ENCODE data around the gene CSGALNACT2. TPM values are rescaled to one million over a fixed set of nuclear protein-coding genes. Genes with fewer than 3 reads are reported as not detected.

Gene CSGALNACT2
- total RNA-seq, 1 experiment from 2014 or later = 5.1 TPM

- DNase-seq (ENCODE audit: low spot score) = no peak
- POLR2A ChIA-PET = interaction anchor here (1.2 kb wide), 1 partner anchor 23 kb away, joined by 3 read pairs; no protein-coding TSS in a partner anchor
- H3K9me3 Mint-ChIP-seq = no peaks in the 10 kb centered on the region
- H3K27ac Mint-ChIP-seq = 0 out of 2 replicates have a peak overlapping the region, but pooled peaks have one; percentile 33
- CTCF ChIA-PET = interaction anchor here (1.7 to 3.7 kb wide), 2 partner anchors 23 to 236 kb away, joined by 5 to 20 read pairs; no protein-coding TSS in a partner anchor
- H3K4me1 Mint-ChIP-seq = no peaks in the 10 kb centered on the region
- peaks cover 22% of the 10 kb centered on the region for H3K27me3 Mint-ChIP-seq (ENCODE audit: low read depth)
- TF ChIP-seq JUN (CRISPR knock-in tag; IDR thresholded peaks at IDR 0.05) = no peak
- TF ChIP-seq NR1H2 (CRISPR knock-in tag; IDR thresholded peaks at IDR 0.05) = no peak
- no peak for ATAC-seq
- H3K36me3 Mint-ChIP-seq = no peaks in the 10 kb centered on the region
- H3K4me3 Mint-ChIP-seq = no peak overlapping the region
Observed at GRCh38 chr10:43102063-43102828, 36.0 kb upstream of the CSGALNACT2 start.

GRCh38 chr10:43105102-43105955 lies 32.9 kb upstream of the CSGALNACT2 start:
- CTCF ChIA-PET = interaction anchor here (0.8 to 1.8 kb wide), 11 partner anchors 11 to 352 kb away, joined by 3 to 21 read pairs (median 3); no protein-coding TSS in a partner anchor
- TF ChIP-seq CREM (CRISPR knock-in tag; IDR thresholded peaks at IDR 0.05) (no peak), MAX (CRISPR knock-in tag; IDR thresholded peaks at IDR 0.05) (peak; percentile 17), GABPB1 (CRISPR knock-in tag; IDR thresholded peaks at IDR 0.05) (0 out of 2 replicates have a peak, but pooled peaks have one; percentile 23), ZBTB43 (CRISPR knock-in tag; IDR thresholded peaks at IDR 0.05) (peak; percentile 26; the same call in 1 of the 2 replicates), ETV6 (CRISPR knock-in tag; IDR thresholded peaks at IDR 0.05) (peak; percentile 75; the same call in 1 of the 2 replicates), ESRRA (CRISPR knock-in tag; IDR thresholded peaks at IDR 0.05; ENCODE audit: borderline replicate concordance) (0 out of 2 replicates have a peak, but pooled peaks have one; percentile 78), SMAD3 (CRISPR knock-in tag; IDR thresholded peaks at IDR 0.05; ENCODE audit: borderline replicate concordance) (peak; percentile 76; the same call in 1 of the 2 replicates), SP1 (CRISPR knock-in tag; conservative IDR thresholded peaks at IDR 0.05) (peak; percentile 49), ZNF512 (CRISPR knock-in tag; IDR thresholded peaks at IDR 0.05; ENCODE audit: borderline replicate concordance) (no peak), SMAD4 (CRISPR knock-in tag; IDR thresholded peaks at IDR 0.05) (peak; percentile 63), TEAD1 (CRISPR knock-in tag; IDR thresholded peaks at IDR 0.05) (0 out of 2 replicates have a peak, but pooled peaks have one; percentile 27), NR2C2 (CRISPR knock-in tag; IDR thresholded peaks at IDR 0.05) (0 out of 2 replicates have a peak, but pooled peaks have one; percentile 21), CTCF (IDR thresholded peaks at IDR 0.05) (peak; percentile 95), RELA (CRISPR knock-in tag; IDR thresholded peaks at IDR 0.05; ENCODE audit: borderline replicate concordance) (0 out of 2 replicates have a peak, but pooled peaks have one; percentile 60), TP53 (CRISPR knock-in tag; IDR thresholded peaks at IDR 0.05) (0 out of 2 replicates have a peak, but pooled peaks have one; percentile 76), FOXK1 (CRISPR knock-in tag; IDR thresholded peaks at IDR 0.05) (peak; percentile 35; the same call in 1 of the 2 replicates), HMGA2 (CRISPR knock-in tag; IDR thresholded peaks at IDR 0.05) (no peak), ZNF423 (CRISPR knock-in tag; IDR thresholded peaks at IDR 0.05) (peak; percentile 49; the same call in 1 of the 2 replicates), ARID4B (CRISPR knock-in tag; IDR thresholded peaks at IDR 0.05; ENCODE audit: borderline replicate concordance) (0 out of 2 replicates have a peak, but pooled peaks have one; percentile 4)

More at GRCh38 chr10:43105102-43105955, 32.9 kb upstream of the CSGALNACT2 start:
- Mint-ChIP-seq H3K27ac (no peak overlapping the region), H3K4me1 (no peaks in the 10 kb centered on the region), H3K9me3 (no peaks in the 10 kb centered on the region), H3K4me3 (peak overlapping the region; percentile 72), H3K36me3 (no peaks in the 10 kb centered on the region), H3K27me3 (ENCODE audit: low read depth) (peaks cover 22% of the 10 kb centered on the region)
- DNase-seq (ENCODE audit: low spot score) (peak; percentile 83), ATAC-seq (peak; percentile 85)
- POLR2A ChIA-PET = no interaction called here
